Keratinocyte (primary cell): ENCODE data around the gene NCBP1.

ENCODE experiments used
- CTCF ChIP-seq, 3 experiments: IDR thresholded peaks in 1 of 3; conservative IDR thresholded peaks in 1 of 3; optimal IDR thresholded peaks in 1 of 3; 2 replicates in 2 of 3; 3 replicates in 1 of 3; pipeline versions ENCODE3 to v1.5.1; 2011; ENCODE audit warnings: low read length in 3 of 3, mild to moderate bottlenecking in 3 of 3, moderate library complexity in 2 of 3, control low read depth in 1 of 3, inconsistent platforms in 1 of 3; ENCODE audit not compliant: insufficient read depth in 2 of 3; ENCODE audit errors: extremely low read depth in 1 of 3
- EZH2 ChIP-seq: IDR thresholded peaks from one replicate; pipeline ENCODE4 v1.6.1; 2012; ENCODE audit warnings: inconsistent platforms, mild to moderate bottlenecking, low read length, moderate library complexity

GRCh38 chr9:97703437-97704344 is 70.1 kb downstream of the NCBP1 start:
- TF ChIP-seq CTCF (optimal IDR thresholded peaks at IDR 0.05 in 1 of 3, IDR thresholded peaks at IDR 0.05 in 1 of 3, conservative IDR thresholded peaks at IDR 0.05 in 1 of 3; ENCODE audit: extremely low read depth in 1 of 3, insufficient read depth in 2 of 3, low read length in 3 of 3) (no peak), EZH2 (no peak)
